Right lobe of liver (tissue), 6 donors: ENCODE data around the gene RBM10. TPM values are rescaled to one million over a fixed set of nuclear protein-coding genes. Genes with fewer than 3 reads are reported as not detected.
A peak's percentile ranks its signal among the peaks of the same experiment; 100 is the strongest.

Experiments used
- ATAC-seq, 4 donors: fragments of 200-7000 bp; cut with Tn5 transposase; one replicate each; pipeline ENCODE4 v1.9.1; 2020; ENCODE audit warnings: mild to moderate bottlenecking in 4 of 4, moderate library complexity in 4 of 4
- DNase-seq, 3 donors: peaks; one replicate each; pipeline ENCODE4 v3.0.0-alpha.2; 2020
- H3K27ac ChIP-seq, 3 donors: fragments of 200-600 bp; one replicate each; pipeline ENCODE4 v1.8.0; 2022
- H3K27me3 ChIP-seq, 2 donors: fragments of 200-600 bp; one replicate each; pipeline ENCODE4 v1.8.0; 2022
- H3K36me3 ChIP-seq, 4 donors: fragments of 200-600 bp; sonication (generic) in 1 of 4; one replicate each; pipeline versions ENCODE4 v1.5.1 to v1.8.0; 2017 to 2022; ENCODE audit warnings: control low read depth in 1 of 4
- H3K4me1 ChIP-seq, 4 donors: fragments of 200-600 bp; sonication (generic) in 1 of 4; one replicate each; pipeline versions ENCODE4 v1.5.1 to v1.8.0; 2017 to 2022; ENCODE audit warnings: control low read depth in 1 of 4
- H3K4me3 ChIP-seq, 3 donors: fragments of 200-600 bp; one replicate each; pipeline ENCODE4 v1.8.0; 2022
- H3K9me3 ChIP-seq, 4 donors: fragments of 200-600 bp; sonication (generic) in 1 of 4; one replicate each; pipeline versions ENCODE4 v1.5.1 to v1.8.0; 2017 to 2022; ENCODE audit warnings: control low read depth in 1 of 4
- CTCF ChIP-seq, 4 donors: fragments of 200-600 bp in 3 of 4; fragments of 450-650 bp in 1 of 4; IDR thresholded peaks; one replicate each; pipeline versions ENCODE4 v1.5.1 to v1.8.0; 2016 to 2022; ENCODE audit warnings: antibody characterized with exemption in 4 of 4, mild to moderate bottlenecking in 2 of 4
- POLR2A ChIP-seq: fragments of 450-650 bp; IDR thresholded peaks from one replicate; pipeline ENCODE4 v1.6.1; 2017; ENCODE audit warnings: antibody characterized with exemption, mild to moderate bottlenecking
- WGBS: methylation state at CpG from one replicate; pipeline ENCODE4 v1.1.6; 2018; ENCODE audit warnings: low coverage, low lambda C conversion rate; ENCODE audit not compliant: insufficient coverage; ENCODE audit errors: missing lambda C conversion rate; 5-methylcytosine and 5-hydroxymethylcytosine counted together
- intact Hi-C, 2 donors: fragments of 100-400 bp; cut with DNase I; formaldehyde crosslinking; loops; one replicate each; pipeline versions ENCODE4 v1.11.2 to v1.14.1; 2022
- total RNA-seq, 6 experiments: library from RNA; depleted of rRNA in 2 of 6; stranded (reverse); fragments of >200 nt in 2 of 6; fragmentation: NEBNext Ultra II Directional in 3 of 6; extraction: Animal tissue kit (Norgen Biotek cat#: 25700) in 3 of 6; gene quantifications; one replicate each; pipeline versions ENCODE4 v1.1.0 to v1.2.4, GENCODE V29; 2016 to 2023
- donor health status: DM: no; HTN: yes; CAD: no.
- donor health status: DM: no; HTN: no; CAD: no.
- donor health status: DM: no; HTN: no; CAD: no.
- donor health status: DM: no; HTN: yes; CAD: no.
- donor health status: DM: no; HTN: yes; CAD: no.

Gene RBM10
- total RNA-seq, 6 experiments from 2014 or later = 12.5 to 20.8 (median 15.2) TPM

GRCh38 chrX:47179928-47180255 lies 34.9 kb downstream of the RBM10 start:
- no peak overlapping the region for H3K4me3 ChIP-seq
- ATAC-seq (no peak), DNase-seq (peak in 1 of 3 donors; percentile 32)
- peaks cover 0 to 56% (median 4%) of the 10 kb centered on the region in 4 donors for H3K36me3 ChIP-seq
- no peak for TF ChIP-seq POLR2A
- TF ChIP-seq CTCF (IDR thresholded peaks at IDR 0.05) = no peak
- no peaks in the 10 kb centered on the region for H3K27me3 ChIP-seq
- intact Hi-C loops = loop anchor here in 1 of 2 donors (10.0 kb wide), 1 partner anchor 205 kb away; no protein-coding TSS in a partner anchor
- no peaks in the 10 kb centered on the region for H3K4me1 ChIP-seq
- 67% methylated on average over 1 of the region's 18 CpGs for WGBS
- no peak overlapping the region for H3K27ac ChIP-seq
- no peaks in the 10 kb centered on the region for H3K9me3 ChIP-seq

GRCh38 chrX:47180346-47180745 lies 35.3 kb downstream of the RBM10 start:
- ATAC-seq (no peak), DNase-seq (peak in 1 of 3 donors; percentile 18)
- no peak overlapping the region for H3K27ac ChIP-seq
- TF ChIP-seq POLR2A (no peak), CTCF (IDR thresholded peaks at IDR 0.05) (no peak)
- WGBS = 83% methylated on average over 6 of the region's 8 CpGs
- intact Hi-C loops = loop anchor here in 1 of 2 donors (10.0 kb wide), 1 partner anchor 204 kb away; no protein-coding TSS in a partner anchor
- no peak overlapping the region for H3K4me3 ChIP-seq
- H3K27me3 ChIP-seq = no peaks in the 10 kb centered on the region
- H3K4me1 ChIP-seq = no peaks in the 10 kb centered on the region
- H3K36me3 ChIP-seq = peaks cover 0 to 61% (median 4%) of the 10 kb centered on the region in 4 donors
- no peaks in the 10 kb centered on the region for H3K9me3 ChIP-seq

GRCh38 chrX:47181301-47181700 lies 36.3 kb downstream of the RBM10 start:
- ATAC-seq = no peak
- H3K27me3 ChIP-seq = no peaks in the 10 kb centered on the region
- H3K9me3 ChIP-seq = no peaks in the 10 kb centered on the region
- peaks cover 0 to 65% (median 4%) of the 10 kb centered on the region in 4 donors for H3K36me3 ChIP-seq
- H3K4me3 ChIP-seq = no peak overlapping the region
- intact Hi-C loops = loop anchor here in 1 of 2 donors (10.0 kb wide), 1 partner anchor 204 kb away; no protein-coding TSS in a partner anchor
- no peaks in the 10 kb centered on the region for H3K4me1 ChIP-seq
- no peak for TF ChIP-seq POLR2A
- TF ChIP-seq CTCF (IDR thresholded peaks at IDR 0.05) = no peak
- no CpG with 5 or more reads among the region's 10 CpGs for WGBS
- no peak for DNase-seq
- H3K27ac ChIP-seq = no peak overlapping the region

GRCh38 chrX:47182106-47182700 lies 37.2 kb downstream of the RBM10 start:
- ATAC-seq = peak in 2 of 4 donors; percentile 22 to 26
- no peak for TF ChIP-seq POLR2A
- no peak for TF ChIP-seq CTCF (IDR thresholded peaks at IDR 0.05)
- H3K4me1 ChIP-seq = no peaks in the 10 kb centered on the region
- intact Hi-C loops = loop anchor here in 1 of 2 donors (10.0 kb wide), 1 partner anchor 203 kb away; no protein-coding TSS in a partner anchor
- peak in 1 of 3 donors; percentile 31 for DNase-seq
- no peak overlapping the region for H3K4me3 ChIP-seq
- 80% methylated on average over 5 of the region's 9 CpGs for WGBS
- H3K36me3 ChIP-seq = peaks cover 0 to 59% (median 3%) of the 10 kb centered on the region in 4 donors
- H3K9me3 ChIP-seq = no peaks in the 10 kb centered on the region
- no peak overlapping the region for H3K27ac ChIP-seq
- H3K27me3 ChIP-seq = no peaks in the 10 kb centered on the region
